Spinal cord (tissue), 10 donors: Measurements from ENCODE around the gene CPXM1. TPM values are rescaled to one million over a fixed set of nuclear protein-coding genes. Genes with fewer than 3 reads are reported as not detected.
"Not testable (repeated sequence)": the region's sequence is repeated elsewhere in the genome, so short reads cannot be mapped to it uniquely, and the experiment has no call there.

Source experiments
- DNase-seq, 6 donors: peaks; one replicate each; pipeline versions ENCODE4 v3.0.0 to v3.0.0-alpha.2; 2013 to 2015; ENCODE audit warnings: low spot score in 6 of 6, low read depth in 4 of 6
- H3K27ac ChIP-seq: one replicate; pipeline ENCODE4 v1.5.1; 2013; ENCODE audit warnings: low read depth, low read length, control low read depth
- H3K27me3 ChIP-seq: one replicate; pipeline ENCODE4 v1.6.1; 2013; ENCODE audit warnings: low read length; ENCODE audit not compliant: control insufficient read depth, insufficient read depth
- H3K36me3 ChIP-seq: one replicate; pipeline ENCODE4 v1.6.1; 2013; ENCODE audit warnings: low read length; ENCODE audit not compliant: control insufficient read depth, insufficient read depth
- H3K4me1 ChIP-seq: one replicate; pipeline ENCODE4 v1.6.1; 2013; ENCODE audit warnings: low read length; ENCODE audit not compliant: control insufficient read depth, insufficient read depth
- H3K4me3 ChIP-seq: one replicate; pipeline ENCODE4 v1.5.1; 2013; ENCODE audit warnings: low read depth, low read length, control low read depth
- H3K9me3 ChIP-seq: one replicate; pipeline ENCODE4 v1.6.1; 2013; ENCODE audit warnings: low read length; ENCODE audit not compliant: control insufficient read depth, insufficient read depth
- WGBS: methylation state at CpG from one replicate; pipeline ENCODE4 v1.1.5; 2013; ENCODE audit warnings: missing lambda C conversion rate; ENCODE audit not compliant: insufficient coverage; 5-methylcytosine and 5-hydroxymethylcytosine counted together
- polyA plus RNA-seq, 2 donors: library from polyadenylated mRNA; unstranded; fragments of 120-200 nt; gene quantifications; one replicate each; pipeline ENCODE4 v1.2.1, GENCODE V29; 2013; ENCODE audit not compliant: insufficient read length in 2 of 2
- total RNA-seq, 2 donors: library from RNA; depleted of rRNA in 1 of 2; stranded (reverse); fragments of 120-200 nt in 1 of 2; fragments of >200 nt in 1 of 2; gene quantifications; one replicate each; pipeline versions ENCODE4 v1.2.3 to v1.2.4, GENCODE V29; 2013 to 2014
- donor health status: healthy.

Gene CPXM1
- total and polyA plus RNA-seq, 4 donors, result 37.1 to 163 (median 70.4) TPM

DNA sequence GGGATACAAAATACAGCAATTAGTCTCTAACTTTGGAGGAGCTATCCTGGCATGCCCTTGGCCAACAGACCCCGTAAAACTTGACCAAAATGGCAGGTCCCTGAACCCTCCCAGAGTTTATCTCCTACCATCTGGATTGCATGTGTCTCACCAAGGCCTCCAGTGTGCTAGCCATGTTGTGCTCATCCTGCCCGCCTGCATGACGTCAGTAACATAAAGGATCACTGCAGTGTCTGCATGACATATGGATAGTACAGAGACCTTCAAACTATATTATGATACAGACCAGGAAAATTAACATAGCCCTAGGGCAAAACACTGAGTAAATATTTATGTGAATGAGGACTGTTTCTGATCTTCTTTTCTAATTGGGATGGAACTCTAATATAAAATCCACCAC, 25.3 kb downstream of the CPXM1 start:
- H3K27ac ChIP-seq, result no peak overlapping the region
- H3K9me3 ChIP-seq, result no peaks in the 10 kb centered on the region
- no peak for DNase-seq
- no peaks in the 10 kb centered on the region for H3K4me1 ChIP-seq
- H3K36me3 ChIP-seq, result no peaks in the 10 kb centered on the region
- WGBS, result 100% methylated on average over 1 of the region's 3 CpGs
- H3K27me3 ChIP-seq, result no peaks in the 10 kb centered on the region
- H3K4me3 ChIP-seq, result no peak overlapping the region

DNA sequence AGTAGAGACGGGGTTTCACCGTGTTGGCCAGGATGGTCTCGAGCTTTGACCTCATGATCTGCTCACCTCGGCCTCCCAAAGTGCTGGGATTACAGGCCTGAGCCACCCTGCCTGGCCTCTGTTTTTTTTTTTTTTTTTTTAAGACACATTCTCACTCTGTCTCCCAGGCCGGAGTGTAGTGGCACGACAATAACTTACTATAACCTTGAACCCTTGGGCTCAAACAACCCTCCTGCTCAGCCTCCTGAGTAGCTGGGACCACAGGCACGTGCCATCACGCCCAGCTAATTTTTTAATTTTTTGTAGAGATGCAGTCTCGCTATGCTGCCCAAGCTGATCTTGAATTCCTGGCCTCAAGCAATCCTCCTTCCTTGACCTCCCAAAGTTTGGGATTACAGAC, 26.6 kb downstream of the CPXM1 start:
- Histone ChIP-seq H3K36me3 (no peaks in the 10 kb centered on the region), H3K27ac (no peak overlapping the region), H3K9me3 (no peaks in the 10 kb centered on the region), H3K4me1 (no peaks in the 10 kb centered on the region), H3K4me3 (no peak overlapping the region), H3K27me3 (no peaks in the 10 kb centered on the region)
- 87% methylated on average over 7 of the region's 9 CpGs for WGBS
- DNase-seq, result no peak

DNA sequence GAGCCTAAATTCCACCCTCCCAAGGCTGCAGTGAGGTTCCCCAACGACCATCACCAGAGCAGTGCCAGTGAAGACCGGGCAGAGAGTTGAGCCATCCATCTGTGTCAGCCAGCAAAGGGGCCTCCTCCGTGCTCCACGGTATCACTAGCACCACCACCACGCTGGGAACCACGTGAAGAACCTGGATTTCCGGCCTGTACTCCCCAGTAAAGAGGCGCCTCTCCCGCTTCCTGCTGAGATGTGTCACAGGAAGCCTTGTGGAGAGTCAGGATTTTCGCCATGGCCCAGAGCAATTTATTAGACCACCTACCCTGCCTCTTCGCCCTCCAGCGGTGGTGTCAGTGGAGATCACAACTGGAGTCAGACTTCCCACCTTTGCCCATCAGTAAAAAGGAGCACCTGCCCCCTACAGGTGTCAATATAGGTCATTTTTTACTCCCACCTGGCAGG, 28.8 kb downstream of the CPXM1 start:
- Histone ChIP-seq H3K27me3 (no peaks in the 10 kb centered on the region), H3K4me3 (no peak overlapping the region), H3K27ac (no peak overlapping the region), H3K4me1 (peaks cover 6% of the 10 kb centered on the region), H3K9me3 (no peaks in the 10 kb centered on the region), H3K36me3 (no peaks in the 10 kb centered on the region)
- DNase-seq, result no peak
- WGBS, result 44% methylated on average over 8 of the region's 12 CpGs

DNA sequence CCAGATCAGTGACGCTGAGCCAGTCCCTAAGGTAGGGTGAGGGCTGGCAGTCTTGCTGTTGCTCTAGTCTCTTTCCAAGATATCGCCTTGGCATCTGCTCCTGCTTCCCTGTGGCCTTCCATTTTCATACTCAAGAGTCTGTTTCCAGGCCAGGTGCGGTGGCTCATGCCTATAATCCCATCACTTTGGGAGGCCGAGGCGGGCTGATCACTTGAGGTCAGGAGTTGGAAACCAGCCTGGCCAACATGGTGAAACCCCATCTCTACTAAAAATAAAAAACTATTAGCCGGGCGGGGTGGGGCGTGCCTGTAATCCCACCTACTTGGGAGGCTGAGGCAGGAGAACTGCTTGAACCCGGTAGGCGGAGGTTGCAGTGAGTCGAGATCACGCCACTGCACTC, 30.3 kb downstream of the CPXM1 start:
- WGBS, result 94% methylated on average over 9 of the region's 12 CpGs

DNA sequence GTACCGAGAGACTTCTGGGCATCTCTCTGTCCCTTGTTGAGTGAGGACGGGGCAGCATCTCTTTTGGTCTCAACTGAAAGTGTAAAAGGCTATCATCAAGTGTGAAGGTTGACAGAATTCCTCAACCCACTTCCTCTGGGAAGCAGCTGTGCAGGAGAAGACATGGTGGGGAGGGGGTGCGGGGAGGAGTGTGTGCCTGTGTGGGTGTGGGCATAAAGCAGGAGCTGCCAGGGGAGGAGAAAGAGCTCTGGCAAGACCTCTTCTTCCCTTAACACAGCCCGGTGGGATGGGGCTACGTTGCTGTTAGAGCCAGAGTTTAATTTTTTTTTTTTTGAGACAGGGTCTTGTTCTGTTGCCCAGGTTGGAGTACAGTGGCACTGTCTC, 31.8 kb downstream of the CPXM1 start:
- H3K4me3 ChIP-seq, result no peak overlapping the region
- peaks cover 6% of the 10 kb centered on the region for H3K4me1 ChIP-seq
- WGBS, result no CpG with 5 or more reads among the region's 5 CpGs
- no peak overlapping the region for H3K27ac ChIP-seq
- no peak for DNase-seq
- no peaks in the 10 kb centered on the region for H3K27me3 ChIP-seq
- H3K9me3 ChIP-seq, result no peaks in the 10 kb centered on the region
- H3K36me3 ChIP-seq, result no peaks in the 10 kb centered on the region

More for the DNA sequence above, 30.3 kb downstream of the CPXM1 start:
- not testable (repeated sequence) for DNase-seq, H3K4me3 ChIP-seq, H3K4me1 ChIP-seq, H3K9me3 ChIP-seq, H3K27ac ChIP-seq, H3K27me3 ChIP-seq, H3K36me3 ChIP-seq

DNA sequence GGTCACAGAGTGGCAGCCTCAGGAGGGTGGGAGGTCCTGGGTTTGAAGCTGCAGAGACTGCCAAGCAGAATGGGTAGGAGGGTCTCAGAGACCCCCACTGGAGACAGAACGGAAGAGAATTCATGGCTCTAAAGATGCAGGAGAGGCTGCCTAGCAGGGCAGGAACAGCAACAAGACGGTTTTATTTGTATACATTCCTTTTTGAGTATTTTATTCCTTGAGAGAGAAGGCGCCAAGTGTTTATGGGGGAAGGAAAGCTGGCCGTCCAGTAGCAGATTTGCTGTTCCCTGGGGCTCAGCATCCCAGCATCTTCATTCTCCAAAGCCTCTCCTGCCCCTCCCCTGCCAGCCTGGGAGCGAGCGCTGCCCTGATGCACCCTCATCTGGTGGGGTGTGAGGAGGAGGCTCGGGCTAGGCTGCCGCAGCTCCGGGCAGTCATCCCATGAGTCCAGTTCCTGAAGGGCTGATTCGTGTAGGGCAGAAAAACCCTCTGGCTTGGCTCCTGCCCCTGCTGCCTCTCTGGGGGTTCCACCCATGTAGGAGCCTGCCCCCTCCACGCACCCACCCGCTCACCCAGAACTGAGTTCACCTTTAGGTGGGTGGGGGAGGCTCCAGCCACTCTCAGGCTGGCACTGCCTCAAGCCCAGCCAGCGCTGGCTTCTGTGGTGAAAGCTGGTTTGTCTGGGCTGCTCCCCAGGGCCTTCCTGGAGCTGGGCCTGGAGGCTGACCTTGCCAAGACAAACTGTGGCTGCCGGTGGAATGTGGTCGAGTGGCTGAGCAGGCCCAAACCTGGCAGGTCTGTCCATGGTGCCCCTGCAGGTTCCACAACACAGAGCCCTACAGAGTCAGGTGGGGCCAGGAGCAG, 32.4 kb downstream of the CPXM1 start:
- peaks cover 9% of the 10 kb centered on the region for H3K4me1 ChIP-seq
- 56% methylated on average over 11 of the region's 15 CpGs for WGBS
- H3K27me3 ChIP-seq, result no peaks in the 10 kb centered on the region
- no peak overlapping the region for H3K4me3 ChIP-seq
- no peaks in the 10 kb centered on the region for H3K9me3 ChIP-seq
- DNase-seq, result peak in 1 of 6 donors; percentile 45
- no peak overlapping the region for H3K27ac ChIP-seq
- no peaks in the 10 kb centered on the region for H3K36me3 ChIP-seq

DNA sequence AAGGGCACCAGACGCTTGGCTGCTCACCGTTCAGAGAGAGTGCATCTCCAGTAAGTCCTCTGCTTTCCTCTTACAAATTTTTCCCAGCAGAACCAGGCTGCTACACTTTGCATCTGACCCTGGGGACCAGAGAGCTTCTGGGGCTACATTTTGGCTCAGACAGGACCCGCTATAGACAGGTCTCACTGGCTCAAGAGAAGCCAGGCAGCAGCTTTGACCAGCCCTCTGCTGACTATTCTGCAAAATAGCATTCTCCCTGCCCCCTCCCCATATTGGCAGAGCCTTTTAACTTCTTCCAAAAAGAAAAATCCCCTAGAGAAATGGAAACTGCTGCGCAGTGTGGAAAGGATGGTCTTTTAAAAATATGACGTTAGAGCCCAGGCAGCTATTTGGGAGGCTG, 37.2 kb downstream of the CPXM1 start:
- Histone ChIP-seq H3K27ac (no peak overlapping the region), H3K4me3 (no peak overlapping the region), H3K9me3 (no peaks in the 10 kb centered on the region), H3K36me3 (peaks cover 14% of the 10 kb centered on the region), H3K4me1 (peaks cover 10% of the 10 kb centered on the region), H3K27me3 (no peaks in the 10 kb centered on the region)
- DNase-seq, result no peak
- WGBS, result 17% methylated on average over 3 of the region's 5 CpGs

DNA sequence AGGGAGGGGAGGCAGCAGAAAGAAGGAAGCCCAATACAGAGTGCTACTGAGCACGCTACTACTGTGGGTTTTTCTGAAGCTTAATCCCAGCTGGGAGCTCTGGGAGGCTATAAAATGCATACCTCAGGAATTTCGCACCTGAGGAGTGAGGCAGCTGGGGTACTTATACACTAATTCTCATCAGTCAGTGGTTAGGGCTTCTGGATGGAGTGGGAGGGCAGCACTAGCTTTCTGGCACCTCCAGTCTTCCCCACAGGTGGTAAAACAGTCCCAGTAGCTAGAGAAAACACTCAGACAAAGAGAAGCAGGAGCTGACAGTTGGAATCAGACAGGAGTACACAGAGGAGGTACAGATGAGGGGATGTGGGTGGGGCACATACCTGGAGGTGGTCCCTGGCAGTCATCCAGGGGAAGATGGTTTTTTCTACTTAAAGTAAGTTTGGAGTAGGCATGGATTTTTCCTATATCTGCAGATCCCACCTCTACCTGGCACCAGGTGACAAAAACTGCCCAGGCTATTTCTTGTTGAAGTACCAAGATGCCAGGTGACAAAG, 37.8 kb downstream of the CPXM1 start:
- Histone ChIP-seq H3K27me3 (no peaks in the 10 kb centered on the region), H3K36me3 (peaks cover 14% of the 10 kb centered on the region), H3K4me3 (no peak overlapping the region), H3K27ac (no peak overlapping the region), H3K9me3 (no peaks in the 10 kb centered on the region), H3K4me1 (peaks cover 7% of the 10 kb centered on the region)
- no CpG with 5 or more reads among the region's 2 CpGs for WGBS
- DNase-seq, result no peak

DNA sequence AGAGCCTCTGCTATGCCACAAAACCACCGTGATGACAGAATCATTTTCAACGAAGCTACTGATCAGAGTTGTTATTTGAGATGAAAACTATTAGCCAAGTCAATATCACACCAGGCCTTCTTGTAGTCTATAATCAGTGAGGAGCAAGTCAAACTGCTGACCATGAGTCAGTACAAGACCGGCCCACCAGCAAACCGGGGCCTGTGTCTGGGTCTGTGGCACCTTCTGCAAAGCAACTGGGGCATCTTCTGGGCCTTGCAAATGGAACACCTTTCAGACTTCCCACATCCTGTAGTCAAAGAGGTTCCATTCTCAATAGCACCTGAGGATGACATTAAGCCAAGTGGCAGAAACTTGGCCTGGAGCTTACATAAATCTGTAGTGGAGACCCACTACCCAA, 38.5 kb downstream of the CPXM1 start:
- WGBS, result 86% methylated on average over 3 of the region's 4 CpGs
- no peaks in the 10 kb centered on the region for H3K9me3 ChIP-seq
- DNase-seq, result no peak
- H3K27ac ChIP-seq, result no peak overlapping the region
- no peaks in the 10 kb centered on the region for H3K27me3 ChIP-seq
- H3K4me1 ChIP-seq, result peaks cover 7% of the 10 kb centered on the region
- H3K4me3 ChIP-seq, result no peak overlapping the region
- peaks cover 14% of the 10 kb centered on the region for H3K36me3 ChIP-seq

DNA sequence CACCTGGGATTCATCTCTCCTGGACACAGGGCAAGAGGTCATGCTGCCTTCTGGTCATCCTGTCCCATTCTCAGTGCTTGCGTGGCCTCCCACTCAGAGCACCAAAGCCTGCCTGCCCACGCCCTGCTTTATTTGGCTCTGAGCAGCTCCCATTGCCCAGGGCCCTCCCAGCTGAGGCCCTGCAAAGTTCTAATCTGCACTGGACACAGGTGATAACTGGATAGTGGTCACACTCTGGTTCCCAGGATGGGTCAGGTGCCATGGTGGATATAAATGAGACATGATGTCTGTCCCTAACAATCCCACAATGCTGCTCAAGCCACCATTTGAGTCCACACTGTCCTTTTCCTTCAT, 39.5 kb downstream of the CPXM1 start:
- Histone ChIP-seq H3K9me3 (no peaks in the 10 kb centered on the region), H3K36me3 (peaks cover 14% of the 10 kb centered on the region), H3K4me1 (peaks cover 7% of the 10 kb centered on the region), H3K4me3 (no peak overlapping the region), H3K27ac (no peak overlapping the region), H3K27me3 (no peaks in the 10 kb centered on the region)
- WGBS, result 100% methylated on average over 2 of the region's 2 CpGs
- no peak for DNase-seq
